HS-5 (cell line): ENCODE results near the gene MYOD1.

Source experiments
- DNase-seq: peaks from one replicate; pipeline ENCODE4 v3.0.0-alpha.2; 2012; ENCODE audit warnings: low read depth

Gene MYOD1

DNA sequence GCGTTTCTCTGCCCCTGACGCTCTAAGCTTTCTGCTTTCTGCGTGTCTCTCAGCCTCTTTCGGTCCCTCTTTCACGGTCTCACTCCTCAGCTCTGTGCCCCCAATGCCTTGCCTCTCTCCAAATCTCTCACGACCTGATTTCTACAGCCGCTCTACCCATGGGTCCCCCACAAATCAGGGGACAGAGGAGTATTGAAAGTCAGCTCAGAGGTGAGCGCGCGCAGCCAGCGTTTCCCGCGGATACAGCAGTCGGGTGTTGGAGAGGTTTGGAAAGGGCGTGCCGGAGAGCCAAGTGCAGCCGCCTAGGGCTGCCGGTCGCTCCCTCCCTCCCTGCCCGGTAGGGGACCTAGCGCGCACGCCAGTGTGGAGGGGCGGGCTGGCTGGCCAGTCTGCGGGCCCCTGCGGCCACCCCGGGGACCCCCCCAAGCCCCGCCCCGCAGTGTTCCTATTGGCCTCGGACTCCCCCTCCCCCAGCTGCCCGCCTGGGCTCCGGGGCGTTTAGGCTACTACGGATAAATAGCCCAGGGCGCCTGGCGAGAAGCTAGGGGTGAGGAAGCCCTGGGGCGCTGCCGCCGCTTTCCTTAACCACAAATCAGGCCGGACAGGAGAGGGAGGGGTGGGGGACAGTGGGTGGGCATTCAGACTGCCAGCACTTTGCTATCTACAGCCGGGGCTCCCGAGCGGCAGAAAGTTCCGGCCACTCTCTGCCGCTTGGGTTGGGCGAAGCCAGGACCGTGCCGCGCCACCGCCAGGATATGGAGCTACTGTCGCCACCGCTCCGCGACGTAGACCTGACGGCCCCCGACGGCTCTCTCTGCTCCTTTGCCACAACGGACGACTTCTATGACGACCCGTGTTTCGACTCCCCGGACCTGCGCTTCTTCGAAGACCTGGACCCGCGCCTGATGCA is at the start of gene MYOD1:
Gene MYOD1, plus strand, starts transcription at position 544 of the 910 bp plus-strand sequence. Its CDS starts 212 bp downstream, at position 756.
- DNase-seq = no peak

DNA sequence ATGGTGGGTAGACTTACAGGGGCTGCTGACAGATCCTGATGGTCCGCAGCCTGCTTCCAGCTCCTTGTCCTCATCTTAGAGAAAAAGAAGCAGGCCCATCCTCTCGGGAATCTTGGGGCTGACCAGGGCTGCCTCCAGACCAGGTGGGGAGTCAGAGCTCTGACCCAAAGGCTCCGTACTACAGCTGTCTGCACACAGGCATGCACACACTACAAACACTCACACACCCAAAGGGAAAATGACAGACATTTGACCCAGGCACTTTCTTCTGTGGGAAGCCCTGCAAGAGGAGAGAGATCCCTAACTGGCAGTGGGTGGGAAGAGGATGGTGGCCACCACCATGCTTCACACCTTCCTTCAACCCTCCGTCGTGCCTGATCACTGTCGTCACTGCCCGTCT is 46.9 kb upstream of the MYOD1 start:
- no peak for DNase-seq

DNA sequence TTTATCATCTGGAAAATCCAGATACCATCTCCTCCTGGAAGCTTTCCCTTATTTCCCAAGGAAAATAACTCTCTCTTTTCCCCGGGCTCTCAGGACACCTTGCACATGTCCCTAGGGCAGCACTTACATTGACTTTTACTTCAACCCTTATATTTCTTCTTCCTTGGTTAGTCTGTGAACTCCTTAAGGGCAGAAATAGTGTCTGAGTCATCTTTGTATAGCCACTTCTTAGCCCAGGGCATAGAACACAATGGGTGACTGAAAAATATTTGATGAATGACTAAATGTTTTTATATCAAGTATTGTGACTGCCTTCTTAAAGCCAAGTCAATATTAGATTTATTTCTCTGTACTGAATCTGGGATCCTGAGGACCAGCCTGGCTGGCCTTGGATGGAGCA is 45.4 kb upstream of the MYOD1 start:
- DNase-seq = no peak

DNA sequence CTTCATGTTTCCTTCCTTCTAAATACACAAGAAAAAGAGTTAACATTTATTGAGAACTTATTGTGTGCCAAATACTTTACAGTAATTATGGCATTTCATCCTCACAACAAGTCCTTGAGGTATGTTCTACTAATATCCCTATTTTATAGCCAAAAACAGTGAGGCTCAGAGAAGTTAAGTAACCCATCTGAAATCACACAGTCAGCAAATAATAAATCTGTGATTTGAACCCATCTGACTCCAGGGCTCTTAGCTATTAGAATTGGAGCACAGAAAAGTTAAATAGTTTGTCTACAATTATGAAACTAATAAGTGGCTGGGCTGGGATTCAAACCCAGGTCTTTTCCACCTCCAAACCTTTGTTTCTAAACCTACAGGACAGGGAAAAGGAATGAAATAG is 36.5 kb upstream of the MYOD1 start:
- DNase-seq = no peak

DNA sequence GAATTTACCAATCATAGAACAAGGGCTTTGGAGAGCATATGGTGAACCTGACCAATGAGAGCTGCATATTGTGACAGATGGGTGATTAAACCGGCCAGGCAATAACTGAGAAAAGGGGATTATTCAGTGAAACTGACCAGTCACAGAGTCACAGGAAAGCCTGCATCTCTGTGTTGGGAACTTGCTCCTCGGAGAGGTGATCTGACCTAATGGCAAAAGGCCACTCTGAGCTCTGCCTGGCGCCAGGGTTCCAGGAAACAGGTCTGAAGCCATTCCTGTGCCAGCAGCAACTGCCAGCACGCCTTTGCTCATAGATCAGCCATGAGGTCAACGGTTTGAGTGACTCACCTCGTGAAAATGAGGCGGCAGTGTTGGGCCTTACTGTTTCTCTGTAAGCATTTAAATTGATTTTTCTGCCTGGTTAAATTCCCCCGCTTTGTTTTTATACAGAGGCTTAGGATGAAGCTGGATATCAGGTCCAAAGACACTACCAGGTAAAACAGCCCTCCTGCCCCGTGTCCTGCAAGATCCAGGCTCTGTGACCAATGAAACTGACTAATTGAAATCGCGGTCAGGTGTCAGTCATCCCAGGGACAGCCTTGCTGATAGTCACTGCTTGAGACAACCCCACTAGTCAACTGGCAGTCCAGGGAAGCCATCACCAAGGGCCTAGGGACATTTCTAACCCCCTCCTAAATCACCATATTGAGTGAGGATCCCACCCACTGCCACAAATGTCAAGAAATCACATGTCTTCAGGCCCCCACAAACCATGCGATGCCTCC is 35.8 kb upstream of the MYOD1 start:
- DNase-seq = peak; percentile 64

DNA sequence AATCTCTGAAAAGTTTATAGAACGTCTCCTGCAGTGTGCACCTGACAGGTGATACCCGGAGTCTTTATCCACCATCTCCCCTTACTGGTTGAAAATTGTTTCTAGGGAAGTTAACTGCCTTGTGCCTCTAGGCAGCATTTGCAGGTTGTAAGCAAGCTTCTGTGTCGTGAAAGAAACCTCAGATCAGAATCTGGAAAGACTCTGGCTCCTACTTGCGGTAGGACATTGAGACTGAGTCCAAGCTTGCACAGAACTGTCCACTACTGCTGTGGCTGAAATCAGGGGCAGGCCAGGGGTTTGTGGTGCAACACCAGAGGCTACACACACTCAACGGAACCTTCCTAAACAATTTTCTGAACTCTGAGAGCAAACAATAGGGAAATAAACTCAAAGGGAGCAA is 34.8 kb upstream of the MYOD1 start:
- no peak for DNase-seq

DNA sequence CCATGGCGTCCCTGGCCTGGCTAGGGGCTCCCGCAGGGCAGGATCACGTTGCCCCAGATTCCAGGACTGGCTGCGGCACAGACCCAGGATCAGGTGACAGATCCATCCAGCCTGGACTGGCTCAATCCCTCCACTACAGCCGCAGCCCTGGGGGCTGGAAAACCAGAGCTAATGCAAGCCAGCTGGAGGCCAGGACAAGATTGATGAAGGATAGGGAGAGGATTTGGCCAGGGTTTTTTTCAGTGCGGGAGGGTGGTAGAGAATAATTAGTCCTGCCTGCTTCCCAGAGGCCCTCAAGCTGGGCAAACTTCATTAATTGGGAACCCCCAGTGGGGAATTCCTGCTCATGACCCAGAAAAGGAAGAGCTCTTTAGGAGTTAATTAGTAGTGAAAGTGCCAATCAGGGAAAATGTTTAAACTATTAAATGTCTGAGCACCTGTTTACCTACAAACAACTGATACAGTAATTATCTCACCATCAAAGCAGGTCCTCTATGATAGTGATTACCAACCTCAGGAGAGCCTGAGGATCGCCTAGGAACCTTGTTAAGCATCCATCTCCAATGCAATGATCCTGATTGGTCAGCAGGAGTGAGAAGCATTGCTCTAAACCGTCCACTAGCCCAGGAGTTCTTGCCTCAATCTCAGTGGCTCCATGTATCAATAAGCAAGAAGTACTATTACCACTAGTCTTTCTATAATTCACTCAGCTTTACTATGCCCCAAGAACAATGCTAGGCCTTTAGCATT is 33.0 kb upstream of the MYOD1 start:
- no peak for DNase-seq

DNA sequence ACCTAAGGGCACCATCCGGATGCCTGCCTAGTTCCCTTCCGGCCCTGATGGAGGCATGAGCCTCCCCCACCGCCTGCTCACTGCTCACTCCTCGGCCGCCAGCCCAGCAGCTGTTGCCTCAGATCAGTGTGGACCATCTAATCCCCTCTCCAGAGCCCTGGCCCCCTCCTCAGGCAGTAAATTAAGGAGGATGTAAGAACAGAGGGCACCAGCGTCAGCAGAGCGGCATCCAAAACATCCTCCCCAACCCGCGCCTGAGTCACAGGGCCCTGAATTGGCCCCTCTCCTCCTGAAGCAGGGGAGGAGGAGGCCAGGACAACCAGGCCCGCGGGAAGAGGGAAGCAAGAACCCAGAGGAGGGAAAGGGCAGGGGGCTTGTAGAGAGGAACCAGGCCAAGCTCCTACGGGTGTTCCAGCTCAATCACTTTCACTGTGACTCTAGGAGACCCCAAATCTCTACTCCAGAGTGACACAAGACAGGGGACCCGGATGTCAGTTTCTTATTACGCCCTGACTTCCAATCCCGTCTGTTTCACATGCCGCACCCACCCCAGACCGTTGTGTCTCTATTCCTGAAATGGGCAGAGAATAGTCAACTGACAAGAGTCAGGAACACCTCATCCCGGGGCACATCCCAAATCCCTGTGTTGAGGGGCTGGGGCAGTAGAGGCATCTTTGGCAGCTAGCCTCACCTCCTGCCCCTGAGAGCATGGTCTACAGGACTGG is 31.3 kb upstream of the MYOD1 start:
- no peak for DNase-seq

DNA sequence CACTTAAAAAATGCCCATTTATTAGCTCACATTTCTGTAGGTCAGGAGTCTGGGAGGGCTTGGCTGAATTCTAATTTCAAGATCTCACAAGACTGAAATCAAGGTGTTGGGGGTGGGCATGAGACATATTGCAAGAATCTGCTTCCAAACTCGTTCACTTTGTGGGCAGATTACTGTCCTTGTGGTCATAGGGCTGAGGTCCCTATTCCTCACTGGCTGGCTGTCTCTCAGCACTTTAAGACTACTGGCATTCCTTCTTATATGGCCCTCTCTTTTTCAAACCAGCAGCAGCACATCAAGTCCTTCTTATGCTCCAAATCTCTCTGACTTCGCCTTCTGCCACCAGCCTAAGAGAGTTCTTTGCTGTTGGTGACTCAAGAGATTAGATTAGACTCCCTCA is 27.8 kb upstream of the MYOD1 start:
- no peak for DNase-seq

DNA sequence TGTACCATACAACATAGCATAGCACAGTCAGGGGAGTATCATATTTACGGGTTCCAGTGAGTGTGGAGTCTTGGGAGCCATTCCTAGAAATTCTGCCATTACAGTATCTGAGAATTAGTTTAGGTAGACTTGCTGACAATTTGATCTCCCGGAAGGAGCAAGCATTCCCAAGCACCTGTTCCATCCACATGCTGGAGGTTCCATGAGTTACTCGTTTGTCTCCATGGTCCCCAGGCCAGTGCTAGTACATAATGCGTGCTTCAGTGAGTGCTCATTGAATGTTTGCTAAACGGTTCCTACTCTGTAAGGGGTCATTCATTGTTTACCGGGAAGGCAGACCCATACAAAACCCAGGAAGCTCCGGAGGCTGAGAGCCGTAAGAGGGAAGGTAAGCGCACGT is 27.4 kb upstream of the MYOD1 start:
- DNase-seq = no peak

DNA sequence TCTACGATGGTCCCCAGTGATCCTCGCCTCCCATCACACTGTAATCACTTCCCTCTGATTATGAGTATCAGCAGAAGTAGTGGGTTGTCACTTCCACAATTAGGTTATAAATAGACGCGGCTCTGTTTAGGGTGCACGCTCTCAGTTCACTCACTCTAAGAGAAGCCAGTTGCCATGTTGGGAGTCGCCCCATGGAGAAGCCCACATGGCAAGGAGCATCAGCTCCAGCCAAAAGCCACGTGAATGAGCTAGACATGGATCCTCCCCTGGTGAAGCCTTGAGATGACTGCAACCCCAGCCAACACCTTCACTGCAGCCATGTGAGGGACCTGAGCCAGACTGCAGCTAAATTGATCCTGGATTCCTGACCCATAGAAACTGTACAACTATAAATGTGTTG is 26.4 kb upstream of the MYOD1 start:
- no peak for DNase-seq

DNA sequence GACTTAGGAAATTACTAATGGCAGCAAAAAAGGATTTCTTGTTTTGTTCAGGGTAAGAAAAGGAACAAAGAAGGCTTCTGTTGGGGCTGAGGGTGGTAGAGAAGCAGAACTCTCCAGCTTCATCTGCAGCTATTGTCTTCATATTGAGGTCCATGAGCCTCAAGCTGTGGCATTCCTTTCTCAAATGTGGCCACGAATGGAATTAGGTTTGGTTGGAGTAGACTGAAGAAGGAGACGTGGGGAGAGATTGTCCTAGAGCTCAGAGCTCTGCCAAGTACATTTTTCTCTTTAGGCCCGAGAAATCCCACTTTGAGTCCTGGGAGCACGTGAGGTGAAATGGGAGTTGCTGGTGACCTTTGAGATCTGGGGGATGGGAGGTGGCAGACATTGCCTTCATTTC is 25.8 kb upstream of the MYOD1 start:
- no peak for DNase-seq

DNA sequence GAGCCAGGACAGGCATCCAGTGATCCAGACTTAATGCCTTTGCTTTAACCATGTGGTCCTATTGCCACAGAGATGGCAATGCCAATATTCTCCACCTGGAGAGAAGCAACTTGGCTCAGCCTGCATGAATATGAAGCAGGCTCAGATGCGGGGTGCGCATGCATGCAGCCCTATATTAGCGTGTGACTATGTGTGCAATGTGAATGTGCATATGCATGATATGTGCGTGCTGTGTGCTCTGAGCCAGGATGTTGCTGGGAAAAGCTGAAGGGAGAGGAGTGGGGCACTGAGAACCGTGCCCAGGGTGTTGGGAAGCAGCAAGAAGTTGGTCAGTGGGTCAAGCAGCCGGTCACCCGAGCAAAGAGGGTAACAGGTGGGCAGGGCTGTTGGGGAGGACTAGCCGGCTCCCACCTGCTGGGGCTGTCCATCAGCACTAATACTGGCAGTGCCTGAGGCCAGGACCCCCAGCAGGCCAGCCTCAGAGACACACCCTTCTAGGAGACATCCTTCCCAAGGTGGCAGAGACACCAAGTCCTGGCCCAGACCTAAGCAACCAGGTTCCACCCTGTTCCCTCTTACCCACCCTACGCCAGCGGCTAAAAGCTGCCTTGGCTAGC is 24.8 kb upstream of the MYOD1 start:
- DNase-seq = no peak

DNA sequence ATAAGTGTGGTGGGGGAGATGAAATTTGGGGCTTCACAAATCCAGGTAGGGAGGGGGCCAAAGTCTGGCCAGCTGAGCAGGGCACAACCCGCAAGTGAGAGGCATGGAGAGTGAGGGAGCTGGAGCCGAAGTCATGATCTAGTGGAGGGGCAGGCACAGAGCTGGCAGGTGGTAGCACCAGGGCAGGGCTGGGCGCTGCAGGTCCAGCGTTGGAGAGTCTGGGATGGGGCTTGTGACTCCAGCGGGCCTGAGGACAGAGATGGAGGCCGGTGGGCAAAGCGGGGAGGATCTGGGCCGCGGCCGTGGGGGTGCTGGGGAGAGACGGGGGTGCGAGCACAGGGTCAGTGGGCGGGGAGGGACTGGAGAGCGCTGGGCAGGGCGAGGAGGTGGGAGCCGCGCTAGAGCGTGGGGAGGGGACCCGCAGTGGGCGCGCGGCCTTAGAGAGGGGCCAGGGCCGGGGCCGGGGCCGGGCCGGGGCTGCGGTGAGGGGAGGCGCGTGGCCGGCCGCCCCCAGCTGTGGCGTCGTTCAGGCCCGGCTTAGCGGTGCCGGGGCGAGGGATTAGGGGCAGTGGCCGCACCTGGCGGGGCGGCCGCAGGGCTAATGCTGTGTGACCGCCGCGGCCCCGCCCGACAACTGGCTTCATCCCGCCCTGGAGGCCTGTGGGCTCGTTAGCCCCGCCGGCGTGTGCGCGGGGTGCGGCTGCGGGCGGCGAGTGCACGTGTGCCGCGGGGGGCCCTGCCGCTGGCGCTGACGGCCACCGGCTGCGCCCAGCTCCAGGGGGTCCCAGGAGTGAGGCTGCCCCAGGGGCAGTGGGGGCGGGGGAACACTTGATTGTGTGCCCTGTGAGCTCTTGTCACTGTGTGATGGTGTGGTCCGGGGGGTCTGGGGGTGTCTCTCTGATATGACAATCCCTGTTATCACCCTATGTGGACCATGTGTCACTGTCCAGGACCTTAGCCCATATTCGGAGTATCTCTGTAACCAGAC is 23.6 kb upstream of the MYOD1 start:
- no peak for DNase-seq

DNA sequence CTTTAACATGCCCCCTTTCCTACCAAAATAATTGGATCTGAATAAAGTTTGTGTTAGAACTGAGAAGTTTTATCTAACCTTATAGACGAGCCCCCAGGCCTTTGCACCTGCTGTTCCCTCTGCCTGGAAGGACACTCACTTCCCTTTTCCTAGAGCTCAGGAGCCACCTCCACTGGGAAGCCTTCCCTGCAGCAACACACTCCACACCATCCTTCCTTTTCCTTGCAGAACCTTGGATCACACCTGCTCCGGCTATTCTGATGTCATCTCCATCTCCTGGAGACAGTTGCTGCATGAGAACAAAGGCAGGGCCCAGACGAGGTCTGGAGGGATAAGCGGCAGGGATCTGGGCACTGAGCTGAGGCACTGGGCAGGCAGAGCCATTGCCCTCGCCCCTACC is 22.6 kb upstream of the MYOD1 start:
- no peak for DNase-seq

DNA sequence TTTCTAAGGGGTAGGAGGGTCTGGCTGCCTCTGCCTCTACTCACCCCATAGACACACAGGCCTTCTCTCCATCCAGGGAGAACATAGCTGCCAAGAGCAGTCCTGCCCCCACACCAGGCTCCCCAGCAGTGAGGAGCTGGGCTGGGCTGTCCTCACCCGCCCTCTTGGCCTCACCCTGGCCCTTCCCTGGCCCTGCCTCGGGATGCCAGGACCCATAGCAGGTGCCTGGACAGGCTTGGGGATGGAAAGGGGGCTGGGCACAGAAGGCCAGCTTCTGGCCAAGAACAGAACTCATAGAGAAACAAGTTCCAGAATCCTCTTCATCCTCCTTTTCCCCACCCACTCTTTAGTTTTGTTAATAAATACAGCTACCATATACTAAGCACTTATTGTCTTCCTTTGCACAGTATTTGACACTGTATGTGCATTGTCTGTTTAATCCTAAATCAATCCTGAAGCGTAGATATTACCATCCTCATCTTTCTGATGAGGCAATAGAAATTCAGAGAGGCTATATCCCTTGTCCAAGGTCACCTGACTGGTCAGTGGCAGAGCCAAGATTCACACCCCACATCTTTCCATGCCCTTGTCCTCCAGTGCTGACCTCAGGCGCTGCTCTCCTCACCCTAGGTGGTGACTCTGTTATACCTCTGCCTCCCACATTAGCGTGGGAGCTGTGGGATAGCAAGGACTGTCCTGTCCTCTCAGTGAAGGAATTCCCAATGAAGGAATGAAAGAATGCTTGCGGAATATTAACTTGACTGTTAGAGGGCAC is 22.0 kb upstream of the MYOD1 start:
- DNase-seq = no peak

DNA sequence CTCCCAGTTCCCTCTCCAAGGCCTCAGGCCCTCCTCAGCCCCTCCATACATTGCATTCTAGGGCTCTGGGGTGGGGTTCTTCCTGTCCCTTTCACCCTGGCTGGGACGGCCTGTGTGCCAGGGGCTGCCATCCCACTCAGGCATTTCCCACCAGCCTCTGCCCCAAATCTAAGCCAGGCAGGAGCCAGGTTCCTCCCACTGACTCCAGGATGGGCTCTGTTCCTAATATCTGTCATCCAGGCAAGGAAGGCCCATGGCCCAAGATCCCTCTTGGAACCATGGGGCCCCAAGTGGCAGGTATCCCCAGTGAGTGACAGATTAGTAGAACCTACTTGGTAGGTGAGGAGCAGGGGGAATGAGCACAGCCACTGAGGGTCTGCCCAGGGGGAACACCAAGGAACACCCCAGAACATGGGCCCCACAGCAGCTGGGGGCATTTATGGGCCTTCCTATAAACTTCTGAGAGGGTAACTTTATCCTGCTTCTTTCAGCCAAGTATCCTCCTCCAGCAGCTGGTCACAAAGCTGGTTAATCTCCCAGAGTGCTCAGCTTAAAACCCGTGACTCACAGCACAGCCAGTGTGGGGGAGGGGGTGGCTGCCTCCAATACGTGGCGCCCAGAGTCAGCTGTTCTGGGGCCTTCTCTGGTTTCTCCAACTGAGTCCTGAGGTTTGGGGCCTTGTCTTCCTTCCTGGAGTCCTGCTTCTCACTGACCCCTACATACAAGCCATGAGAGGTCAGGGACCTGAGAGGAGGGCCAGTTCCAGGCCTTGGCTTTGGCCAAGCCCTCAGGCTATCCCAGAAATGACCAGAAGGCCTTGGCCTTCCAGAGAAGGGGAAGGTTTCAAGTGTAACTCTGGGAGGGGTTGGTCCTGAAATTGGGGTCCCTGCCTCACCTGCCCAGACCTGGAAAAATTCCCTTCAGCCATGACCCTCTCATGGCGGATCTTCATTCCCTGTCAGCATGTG is 19.9 kb upstream of the MYOD1 start:
- DNase-seq = no peak

DNA sequence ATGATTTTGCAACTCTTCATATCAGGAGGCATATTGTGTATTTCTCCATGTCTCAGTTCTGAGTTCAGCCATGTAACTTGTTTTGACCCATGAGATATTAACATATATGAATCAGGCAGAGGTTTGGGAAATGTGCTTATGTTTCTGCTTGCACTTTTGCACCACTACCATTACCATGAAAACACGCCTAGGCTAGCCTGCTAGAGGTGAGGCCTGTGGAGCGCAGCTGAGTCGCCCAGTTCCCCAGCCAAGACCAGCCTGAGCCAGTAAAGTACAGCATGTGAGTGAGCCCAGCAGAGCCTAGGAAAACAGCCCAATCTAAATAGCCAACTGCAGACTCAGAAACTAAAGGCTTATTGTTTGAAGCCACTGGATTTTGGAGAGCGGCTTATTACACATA is 18.4 kb upstream of the MYOD1 start:
- no peak for DNase-seq
